HG02981 (cell line): ENCODE results near the gene COX10.
"Not testable (repeated sequence)": the region's sequence is repeated elsewhere in the genome, so short reads cannot be mapped to it uniquely, and the experiment has no call there.

ENCODE experiments used
- ATAC-seq: cut with Tn5 transposase; IDR thresholded peaks from one replicate; pipeline ENCODE4 v1.9.1; 2021; ENCODE audit warnings: mild to moderate bottlenecking, moderate library complexity; ENCODE audit not compliant: unreplicated experiment

The COX10 gene

DNA sequence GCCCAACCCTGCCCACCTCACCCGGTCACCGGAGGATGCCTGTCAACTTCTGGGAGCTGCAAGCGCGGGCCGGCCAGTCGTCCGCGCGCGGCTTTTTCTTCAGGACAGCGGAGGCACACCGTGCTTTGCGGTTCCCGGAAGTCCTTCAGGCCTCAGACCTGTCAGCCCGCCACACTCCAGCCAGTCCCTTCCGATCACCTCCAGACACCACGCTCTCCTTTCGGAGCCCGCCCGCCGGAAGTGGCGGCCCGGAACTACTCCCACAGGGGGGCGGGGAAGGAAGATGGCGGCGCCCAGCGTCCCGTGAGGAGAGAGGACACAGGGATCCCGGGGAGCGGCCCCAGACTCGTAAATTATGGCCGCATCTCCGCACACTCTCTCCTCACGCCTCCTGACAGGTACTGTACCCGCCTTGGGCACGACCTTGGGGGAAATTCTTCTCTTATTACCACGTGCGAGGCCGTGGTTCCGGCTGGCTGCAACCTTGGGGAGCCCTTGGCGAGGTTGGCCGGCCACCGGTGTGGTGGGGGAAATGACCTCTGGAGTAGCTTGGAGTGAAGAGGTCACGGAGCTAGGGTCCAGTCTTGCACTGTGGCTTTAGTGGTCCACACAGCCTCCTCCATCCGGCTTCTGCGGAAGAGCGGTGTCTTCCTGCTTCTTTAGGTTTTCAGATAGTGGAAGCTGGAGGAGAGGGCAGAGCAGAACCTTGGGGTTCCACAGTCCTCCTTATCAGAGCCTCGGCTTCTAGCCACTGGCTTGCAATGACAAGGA is at the start of gene COX10:
COX10 (plus strand) TSS at position 254 of the 771 bp plus-strand sequence; CDS start at position 356, 102 bp downstream.
- ATAC-seq = peak; percentile 100

DNA sequence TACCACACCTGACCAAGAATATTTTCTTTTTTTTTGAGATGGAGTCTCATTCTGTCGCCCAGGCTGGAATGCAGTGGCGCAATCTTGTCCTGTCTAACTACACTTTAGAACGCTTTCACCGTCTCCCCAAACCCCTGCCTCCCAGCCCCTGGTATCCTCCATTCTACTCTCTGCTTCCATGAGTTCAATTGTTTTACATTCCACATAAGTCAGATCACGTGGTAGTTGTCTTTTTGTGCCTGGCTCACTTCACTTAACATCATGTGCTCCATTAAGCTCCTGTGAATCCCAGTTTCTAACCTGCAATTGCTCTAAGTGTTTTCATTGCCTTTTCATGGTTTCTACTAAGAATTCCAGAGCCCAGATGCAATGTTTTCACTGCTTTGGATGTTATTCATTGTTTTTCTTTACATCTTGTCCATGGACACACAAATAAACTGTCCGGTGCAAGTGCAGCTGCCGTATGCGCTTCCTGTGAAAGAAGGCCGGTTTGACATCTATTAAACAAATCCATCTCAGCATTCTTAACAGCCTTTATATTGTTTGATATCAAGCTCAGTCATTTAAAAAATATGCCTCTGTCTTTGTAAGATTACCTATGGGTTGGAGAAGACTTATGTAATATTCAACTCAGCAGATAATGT is 47.5 kb upstream of the COX10 start:
- ATAC-seq = not testable (repeated sequence)

DNA sequence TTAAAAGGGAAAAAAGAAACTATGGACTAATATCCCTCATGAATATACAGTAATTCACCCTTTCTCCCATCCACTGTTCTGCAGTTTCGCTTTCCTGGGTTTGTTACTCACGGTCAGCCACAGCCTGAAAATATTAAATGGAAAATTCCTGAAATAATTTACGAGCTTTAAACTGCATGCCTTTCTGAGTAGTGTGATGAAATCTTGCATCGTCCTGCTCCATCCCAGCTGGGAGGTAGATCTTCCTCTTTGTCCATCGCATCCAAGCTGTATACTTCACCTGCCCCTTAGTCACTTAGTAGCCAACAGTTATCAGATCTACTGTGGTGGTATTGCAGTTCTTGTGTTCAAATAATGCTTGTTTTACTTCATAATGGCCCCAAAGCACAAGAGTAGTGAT is 39.5 kb upstream of the COX10 start:
- not testable (repeated sequence) for ATAC-seq

DNA sequence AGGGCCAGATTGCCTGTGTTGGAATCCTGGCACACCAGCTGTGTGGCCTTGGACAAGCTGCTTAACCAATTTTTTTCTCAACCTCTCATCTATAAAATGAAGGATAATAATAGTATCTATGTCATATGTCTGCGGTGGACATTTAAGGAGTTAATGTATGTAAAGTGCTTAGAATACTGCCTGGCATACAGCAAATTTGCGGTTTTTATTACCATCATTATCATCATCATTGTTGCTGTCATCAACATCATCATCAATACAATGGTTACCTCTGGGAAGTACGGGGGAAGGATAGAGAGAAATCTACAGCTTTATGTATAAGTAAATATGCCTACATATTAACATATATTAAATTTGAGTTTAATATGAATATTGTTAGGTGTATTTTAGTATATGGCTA is 37.1 kb upstream of the COX10 start:
- no peak for ATAC-seq

DNA sequence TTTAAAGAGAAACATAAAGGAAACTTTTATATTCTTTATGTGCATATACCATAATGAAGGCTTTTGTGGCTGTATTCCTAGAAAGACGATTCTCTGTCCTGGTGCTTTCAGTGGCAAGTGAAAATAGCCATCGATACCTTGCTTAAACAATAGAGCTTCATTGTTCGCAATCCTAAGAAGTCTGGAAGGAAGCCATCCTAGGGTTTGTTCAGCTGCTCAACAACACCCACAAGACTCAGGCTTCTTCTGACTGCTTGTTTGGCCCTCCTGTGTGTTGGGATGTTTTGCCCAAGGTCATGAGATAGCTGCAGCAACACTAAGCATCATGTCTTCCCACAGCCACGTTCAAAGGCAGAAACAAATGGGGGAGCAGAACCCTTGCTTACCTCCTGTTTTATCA is 36.1 kb upstream of the COX10 start:
- ATAC-seq = no peak

DNA sequence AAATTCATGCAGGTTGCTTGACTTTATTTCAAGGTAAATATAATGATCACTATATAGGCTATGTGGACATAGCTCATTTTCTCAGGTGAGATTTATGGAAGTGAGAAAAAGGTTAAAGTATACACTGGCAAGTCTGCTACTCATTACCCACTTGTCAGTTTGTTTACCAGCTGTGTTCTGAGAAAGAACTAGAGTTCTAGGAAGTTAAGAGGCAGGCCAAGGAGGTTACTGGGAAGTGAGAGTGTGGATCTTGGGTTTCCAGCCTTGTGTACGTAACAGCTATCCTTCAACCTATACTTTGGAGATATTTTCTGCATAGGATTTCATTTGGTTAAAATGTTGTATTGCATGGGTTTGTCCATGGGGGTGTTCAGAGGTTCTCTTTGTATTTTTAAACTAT is 31.9 kb upstream of the COX10 start:
- ATAC-seq = no peak

DNA sequence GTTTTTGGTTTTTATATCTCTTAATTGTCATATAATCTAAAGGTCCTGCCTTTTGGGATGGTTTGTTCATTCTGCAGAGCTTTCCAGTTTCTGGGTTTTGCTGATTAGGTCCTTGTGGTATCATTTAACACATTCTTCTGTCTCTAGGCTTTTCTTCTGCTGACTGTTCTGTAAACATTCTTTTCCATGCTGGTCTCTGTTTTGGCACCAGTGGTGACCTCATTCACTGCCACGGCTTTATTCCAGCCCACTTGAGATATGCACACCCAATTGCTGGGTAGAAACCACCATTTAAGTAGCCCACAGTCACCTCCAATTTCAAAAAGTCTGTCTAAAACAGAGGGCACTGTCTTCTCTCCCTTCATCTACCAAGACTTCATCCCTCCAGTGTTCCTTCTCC is 31.1 kb upstream of the COX10 start:
- no peak for ATAC-seq

DNA sequence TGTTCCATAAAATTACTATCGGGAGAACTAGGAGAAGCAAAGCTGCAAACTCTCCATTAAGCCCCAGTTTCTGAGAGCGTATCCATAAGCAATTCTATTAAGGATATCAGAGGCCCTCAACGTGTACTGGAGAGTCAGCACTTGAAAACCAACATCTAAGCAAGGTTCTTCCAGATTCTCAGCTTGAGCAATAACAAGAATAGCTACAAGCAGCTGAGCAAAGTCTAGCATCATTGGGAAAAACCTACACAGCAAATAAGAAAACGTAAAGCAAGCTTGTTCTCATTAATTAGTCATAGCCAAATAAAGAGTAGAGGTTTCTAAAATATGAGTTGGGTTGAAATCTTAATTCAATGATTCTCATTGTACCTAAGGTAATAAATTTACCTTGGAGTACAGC is 26.9 kb upstream of the COX10 start:
- ATAC-seq = no peak

DNA sequence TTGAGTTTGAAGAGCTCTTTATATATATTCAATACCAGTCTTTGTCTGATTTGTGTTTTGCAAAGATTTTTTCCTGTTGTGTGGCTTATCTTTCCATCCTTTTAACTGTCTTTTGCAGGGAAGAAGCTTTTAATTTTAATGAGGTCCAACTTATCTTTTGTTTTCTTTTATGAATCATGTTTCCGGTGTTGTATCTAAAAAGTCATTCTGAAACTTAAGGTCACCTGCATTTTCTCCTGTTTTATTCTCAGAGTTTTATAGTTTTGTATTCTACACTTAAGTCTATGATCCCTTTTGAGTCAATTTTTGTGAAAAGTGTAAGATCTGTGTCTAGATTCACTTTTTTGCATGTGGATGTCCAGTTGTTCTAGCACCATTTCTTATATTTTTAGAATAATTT is 24.6 kb upstream of the COX10 start:
- no peak for ATAC-seq

DNA sequence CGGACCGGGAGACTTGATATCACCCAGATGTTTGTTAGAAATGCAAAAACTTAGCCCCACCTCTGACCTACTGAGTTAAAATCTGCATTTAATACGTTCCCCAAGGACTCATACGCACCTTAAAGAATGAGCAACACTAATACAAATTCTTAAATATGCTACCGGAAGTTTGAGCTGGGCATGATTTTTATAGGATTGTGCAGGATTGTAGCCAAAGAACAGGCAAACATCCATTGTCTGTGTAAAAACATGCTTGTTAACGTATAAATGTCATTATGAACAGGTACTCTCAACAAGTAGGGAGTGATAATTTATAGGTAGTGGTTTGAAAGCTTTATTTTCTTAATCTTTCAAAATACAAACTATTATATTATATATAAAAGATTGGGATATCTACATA is 22.3 kb upstream of the COX10 start:
- ATAC-seq = no peak

DNA sequence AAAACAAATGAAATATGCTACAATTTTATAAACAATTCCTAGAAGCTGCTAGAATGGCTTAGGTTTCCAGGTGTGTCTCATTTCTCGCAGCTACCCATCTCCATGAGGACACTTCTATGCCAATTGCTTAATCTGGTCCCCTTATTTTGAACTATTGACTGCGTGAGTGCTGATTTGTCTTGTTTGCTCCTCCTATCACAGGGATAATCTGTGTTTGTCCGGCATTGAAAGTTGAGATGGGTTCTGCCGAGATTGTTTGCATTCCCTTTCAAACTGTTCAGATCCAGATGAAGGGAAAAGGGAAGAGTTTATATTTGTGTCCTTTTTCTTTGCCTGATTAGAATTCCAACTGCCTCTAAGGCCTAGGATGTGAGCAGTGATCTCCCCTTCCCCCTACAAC is 21.7 kb upstream of the COX10 start:
- no peak for ATAC-seq

DNA sequence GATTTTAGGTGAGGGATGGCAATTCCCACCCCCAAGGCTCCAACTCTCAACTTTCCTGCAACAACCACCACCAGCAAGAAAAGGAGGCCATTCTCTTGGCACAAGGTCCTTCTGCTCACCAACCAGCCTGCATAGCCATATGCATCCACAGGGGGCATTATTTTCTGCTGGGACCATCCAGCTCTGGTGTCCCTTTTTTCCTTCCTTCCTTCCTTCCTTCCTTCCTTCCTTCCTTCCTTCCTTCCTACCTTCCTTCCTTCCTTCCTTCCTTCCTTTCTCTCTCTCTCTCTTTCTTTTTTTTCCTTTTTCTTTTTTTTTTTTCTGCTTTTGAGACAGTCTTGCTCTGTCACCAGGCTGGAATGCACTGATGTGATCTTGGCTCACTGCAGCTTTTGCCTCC is 21.1 kb upstream of the COX10 start:
- no peak for ATAC-seq

DNA sequence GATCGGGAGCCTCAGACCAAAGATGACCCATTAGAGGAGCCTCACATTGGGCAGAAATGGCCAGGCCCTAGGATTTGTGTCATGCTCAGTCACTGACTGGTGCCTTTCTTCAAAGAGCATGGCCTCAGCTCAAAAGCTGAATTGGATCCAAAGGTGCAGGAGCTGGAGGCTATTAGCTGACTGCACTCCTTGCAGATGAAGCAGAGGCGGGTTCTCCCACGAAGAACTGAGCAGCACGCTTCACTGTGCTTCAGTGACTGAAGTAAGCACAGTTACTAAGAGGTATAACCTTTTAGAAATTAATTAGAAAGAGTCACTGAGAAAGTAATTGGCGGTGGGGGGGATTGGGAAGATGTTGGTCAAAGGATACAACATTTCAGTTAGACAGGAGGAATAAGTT is 18.7 kb upstream of the COX10 start:
- ATAC-seq = no peak

DNA sequence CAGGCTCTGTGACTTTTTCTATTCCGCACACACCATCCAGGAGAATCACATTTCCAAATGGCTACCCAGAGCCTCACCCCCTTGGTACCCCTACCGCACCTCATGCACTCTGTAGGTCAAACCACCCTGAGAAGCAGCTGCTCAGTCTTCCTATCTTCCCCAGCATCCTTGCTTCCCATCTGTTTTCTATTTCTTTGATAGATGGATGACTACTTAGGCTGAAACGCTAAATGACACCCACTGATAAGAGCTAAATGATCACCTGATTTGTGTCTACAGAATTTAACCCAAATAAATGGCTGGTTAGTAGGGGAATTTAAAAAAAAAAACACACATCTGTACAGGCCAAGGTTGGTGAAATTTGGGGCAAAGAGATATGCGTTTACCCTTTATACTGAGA is 17.6 kb upstream of the COX10 start:
- ATAC-seq = no peak

DNA sequence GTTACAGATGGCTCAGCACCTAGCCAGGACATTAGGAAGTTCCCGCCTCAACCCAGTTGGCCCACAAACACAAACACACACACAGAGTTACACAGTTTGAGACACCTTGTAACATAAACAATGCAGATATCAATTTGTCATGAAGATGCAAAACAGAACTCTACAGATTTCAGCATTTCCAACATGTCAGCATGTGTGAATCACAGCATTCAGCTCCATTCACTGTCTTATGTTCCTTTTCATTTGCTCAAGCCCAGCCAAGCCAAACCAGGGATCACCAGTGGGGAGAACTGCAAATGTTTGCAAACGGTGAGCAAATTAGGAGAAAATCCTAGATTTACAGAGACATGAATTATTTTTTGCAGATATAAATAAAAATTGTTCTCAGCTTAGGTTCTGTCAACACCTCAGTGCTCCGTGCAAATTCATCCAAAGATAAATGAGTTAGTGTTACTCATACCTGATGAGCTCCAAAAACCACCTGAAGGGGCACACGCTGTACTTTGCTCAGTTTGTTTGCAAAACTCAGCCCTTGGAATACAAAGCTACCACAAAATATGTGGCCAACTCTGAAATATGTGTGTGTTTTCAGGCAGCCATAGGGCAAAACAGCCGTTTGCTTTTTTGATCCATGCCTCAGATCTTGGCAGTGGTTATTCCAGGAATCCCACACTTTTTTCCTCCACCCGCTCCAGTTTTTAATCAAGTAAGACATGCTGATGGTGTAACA is 16.3 kb upstream of the COX10 start:
- no peak for ATAC-seq

DNA sequence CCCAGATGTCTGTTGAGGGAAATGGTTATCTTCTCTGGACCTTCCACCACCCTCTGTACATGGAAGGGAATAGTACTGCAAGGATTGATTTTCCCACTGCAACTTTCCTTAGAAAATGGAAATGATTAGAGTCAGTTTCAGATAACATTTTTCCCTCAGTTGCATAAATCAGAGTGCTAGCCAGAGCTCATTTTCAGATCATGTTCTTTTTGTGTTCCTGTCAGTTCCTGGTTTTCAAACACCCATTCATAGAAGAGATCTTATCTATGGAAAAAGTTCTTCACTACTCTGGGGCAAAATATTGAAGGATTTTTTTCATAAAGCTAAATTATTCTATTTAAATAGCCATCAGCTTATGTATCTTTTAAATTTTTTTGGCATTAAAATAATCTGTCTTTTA is 11.7 kb upstream of the COX10 start:
- no peak for ATAC-seq

DNA sequence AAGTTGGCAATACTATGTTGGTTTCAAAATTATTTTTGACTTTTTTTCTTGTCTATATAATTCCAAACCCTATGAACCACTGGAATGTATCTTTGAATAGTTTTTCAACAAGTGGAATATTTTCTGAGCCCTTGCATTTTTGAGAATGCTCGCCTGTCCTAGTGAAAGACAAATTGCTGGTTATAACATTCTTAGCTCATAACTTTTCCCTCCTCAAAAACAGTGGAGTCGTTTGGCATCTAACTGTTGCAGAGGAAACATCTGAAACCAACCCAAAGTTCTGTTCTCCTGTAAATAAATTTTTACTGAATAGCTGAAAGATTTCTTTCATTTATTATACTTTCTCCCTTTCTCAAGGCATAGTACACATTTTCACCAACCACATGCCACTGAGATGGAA is 11.3 kb upstream of the COX10 start:
- no peak for ATAC-seq

DNA sequence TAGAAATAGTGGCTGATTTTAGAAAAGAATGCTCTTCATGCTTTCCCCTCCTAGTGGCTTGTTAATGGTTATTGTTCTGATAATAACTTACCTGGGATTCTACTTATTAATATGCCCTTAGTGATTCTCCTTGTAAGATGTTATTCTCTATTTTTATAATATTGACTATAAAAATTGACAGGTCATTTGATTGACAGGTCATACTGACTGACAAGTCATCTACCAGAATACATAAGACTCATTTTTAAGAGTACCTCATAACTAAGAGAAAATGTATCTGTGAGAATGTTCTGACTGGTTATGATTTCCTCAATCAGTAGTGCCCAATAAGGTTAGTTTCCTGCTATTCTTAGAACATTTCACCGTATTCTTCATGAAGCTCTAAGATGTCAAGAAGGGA is 8.6 kb upstream of the COX10 start:
- no peak for ATAC-seq

DNA sequence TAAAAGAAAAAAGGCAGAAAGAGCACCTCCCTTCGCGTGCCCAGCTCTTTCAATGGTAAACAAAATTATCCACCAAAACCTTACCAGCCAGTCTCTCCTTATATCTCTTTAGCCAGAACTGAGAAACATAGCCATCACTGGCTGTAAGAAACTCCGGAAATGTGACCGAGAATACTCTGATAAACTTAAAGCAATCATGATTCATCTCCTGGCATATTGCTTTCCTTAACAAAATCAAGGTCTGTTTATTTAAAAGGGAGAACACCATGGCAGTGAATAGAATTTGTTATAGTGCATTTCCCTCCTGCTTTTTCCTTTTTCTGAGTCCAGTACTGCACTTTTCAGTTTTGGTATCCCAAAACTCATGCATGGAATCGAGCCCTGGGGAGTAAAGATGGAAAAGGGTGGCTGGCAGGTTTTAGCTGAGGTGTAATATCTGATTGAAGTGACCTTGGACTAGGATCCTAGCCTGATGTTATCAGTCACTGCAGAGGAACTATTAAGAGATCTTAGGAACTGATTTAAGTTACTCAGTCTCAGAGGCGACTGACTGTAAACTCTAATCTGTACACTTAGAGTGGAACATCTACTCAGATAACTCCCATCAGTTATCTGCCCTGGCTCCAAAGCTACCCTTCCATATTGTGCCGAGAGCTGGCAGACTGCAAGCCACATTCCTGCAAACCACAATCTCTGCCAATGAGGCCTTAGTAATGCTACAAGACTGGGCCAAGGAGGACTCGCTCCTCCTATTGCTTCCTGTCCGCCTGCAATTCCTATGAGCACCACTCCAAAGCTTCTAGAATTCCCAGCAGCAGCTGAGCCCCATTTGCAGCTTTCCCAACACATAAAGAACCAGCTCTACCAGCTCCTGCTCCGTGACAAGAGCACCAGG is 7.4 kb upstream of the COX10 start:
- ATAC-seq = no peak

DNA sequence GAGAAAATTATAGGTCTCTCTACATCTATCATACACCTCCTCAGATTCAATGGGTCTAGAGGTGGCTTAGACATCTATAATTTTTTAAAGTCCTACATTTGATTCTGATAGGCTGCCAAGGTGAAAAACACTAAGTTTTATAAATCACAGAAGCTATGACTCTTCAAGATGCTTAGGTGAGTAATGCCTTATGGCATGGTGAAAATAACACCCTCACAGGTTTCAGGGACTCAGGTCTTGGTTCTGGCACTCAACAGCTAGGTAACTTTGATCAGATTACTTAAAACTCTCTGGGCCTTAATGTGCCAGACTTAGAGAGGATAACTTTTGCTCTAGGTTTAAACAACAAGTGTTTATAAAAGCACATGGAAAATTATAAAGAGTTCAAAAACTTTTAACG is 2.0 kb upstream of the COX10 start:
- ATAC-seq = no peak
